ENCODE data around the gene ZNF276. TPM values are rescaled to one million over a fixed set of nuclear protein-coding genes. Genes with fewer than 3 reads are reported as not detected.

The ZNF276 gene
- total RNA-seq, 1 donor from 2014 or later = 79.0 TPM

DNA sequence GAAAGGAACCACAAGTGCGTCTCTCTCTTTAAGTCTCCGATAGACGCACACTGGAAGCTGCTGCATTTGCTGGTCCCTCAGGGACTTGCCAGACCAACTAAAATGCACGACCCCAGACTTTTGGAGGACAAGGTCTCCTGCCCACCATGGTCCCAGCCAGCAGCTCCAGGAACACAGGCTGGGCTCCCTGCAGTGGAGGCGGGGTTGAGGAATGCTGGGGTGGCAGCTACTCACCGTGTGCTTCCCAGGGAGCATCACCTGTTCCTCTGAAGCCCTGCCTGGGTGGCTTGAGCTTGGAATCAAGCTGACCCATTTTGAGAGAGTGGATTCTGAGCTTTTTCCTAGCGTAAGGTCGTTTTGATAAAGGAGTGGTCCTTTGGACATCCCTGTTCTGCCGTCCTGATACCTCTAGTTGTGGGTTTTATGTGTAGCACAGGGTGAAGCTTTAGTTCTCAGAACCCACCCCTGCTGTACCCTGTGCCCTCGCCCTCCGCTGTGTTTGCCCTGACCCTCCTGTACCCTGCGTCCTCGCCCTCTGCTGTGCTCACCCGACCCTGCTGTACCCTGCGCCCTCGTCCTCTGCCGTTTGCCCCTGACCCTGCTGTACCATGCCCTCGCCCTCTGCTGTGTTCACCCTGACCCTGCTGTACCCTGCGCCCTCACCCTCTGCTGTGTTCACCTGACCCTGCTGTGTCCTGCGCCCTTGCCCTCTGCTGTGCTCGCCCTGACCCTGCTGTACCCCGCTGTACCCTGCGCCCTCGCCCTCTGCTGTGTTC is 11.0 kb downstream of the ZNF276 start:
- intact Hi-C loops (cut with micrococcal nuclease) = no loop called here

DNA sequence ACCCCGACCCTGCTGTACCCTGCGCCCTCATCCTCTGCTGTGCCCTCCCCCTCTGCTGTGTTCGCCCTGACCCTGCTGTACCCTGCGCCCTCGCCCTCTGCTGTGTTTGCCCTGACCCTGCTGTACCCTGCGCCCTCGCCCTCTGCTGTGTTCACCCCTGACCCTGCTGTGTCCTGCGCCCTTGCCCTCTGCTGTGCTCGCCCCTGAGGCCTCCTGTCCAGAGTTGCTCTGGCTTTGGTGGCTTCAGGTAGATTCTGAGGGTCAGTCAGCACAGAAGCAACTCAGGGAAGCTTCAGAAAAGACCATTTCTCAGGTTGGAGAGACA is 11.5 kb downstream of the ZNF276 start:
- intact Hi-C loops (cut with micrococcal nuclease) = no loop called here

DNA sequence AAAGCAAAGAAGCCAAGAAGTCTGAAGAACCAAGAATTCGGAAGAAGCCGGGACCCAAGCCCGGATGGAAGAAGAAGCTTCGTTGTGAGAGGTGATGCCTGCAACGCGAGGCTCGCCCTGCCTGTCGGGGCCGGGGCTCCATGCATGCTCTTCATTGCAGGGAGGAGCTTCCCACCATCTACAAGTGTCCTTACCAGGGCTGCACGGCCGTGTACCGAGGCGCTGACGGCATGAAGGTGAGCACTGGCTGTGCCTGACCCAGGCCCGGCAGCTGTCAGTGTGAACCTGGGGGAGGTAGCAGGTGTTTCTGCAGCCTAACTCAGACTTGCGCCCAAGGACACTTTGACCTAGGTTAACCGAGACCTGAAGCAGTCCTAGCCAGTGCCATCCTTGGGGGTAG is 12.0 kb downstream of the ZNF276 start:
- intact Hi-C loops (cut with micrococcal nuclease) = no loop called here

DNA sequence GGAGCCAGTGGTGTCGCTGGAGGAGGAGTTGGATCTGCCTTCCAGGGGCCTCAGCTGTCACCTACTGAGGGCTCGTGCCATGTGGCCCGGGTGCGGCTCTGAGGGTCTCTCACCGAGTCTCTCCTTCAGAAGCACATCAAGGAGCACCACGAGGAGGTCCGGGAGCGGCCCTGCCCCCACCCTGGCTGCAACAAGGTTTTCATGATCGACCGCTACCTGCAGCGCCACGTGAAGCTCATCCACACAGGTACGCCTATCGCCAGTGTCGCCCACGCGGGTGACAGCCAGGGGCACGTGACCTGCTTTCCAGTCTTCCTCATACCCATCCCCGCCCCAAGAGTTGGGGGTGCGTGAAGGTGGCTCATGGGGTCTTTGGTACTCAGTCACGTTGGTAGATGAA is 12.5 kb downstream of the ZNF276 start:
- intact Hi-C loops (cut with micrococcal nuclease) = no loop called here

DNA sequence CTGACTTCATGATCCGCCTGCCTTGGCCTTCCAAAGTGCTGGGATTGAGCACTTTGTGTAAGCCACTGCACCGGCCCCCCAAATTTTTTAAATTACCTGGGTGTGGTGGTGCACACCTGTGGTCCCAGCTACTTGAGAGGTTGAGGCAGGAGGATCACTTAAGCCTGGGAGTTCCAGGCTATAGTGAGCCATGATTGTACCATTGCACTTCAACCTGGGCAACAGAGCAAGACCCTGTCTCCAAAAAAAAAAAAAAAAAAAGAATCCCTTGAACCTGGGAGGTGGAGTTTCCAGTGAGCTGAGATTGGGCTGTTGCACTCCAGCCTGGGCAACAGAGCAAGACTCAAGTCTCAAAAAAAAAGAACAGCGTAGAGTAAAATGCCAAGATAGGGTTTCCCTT is 15.2 kb downstream of the ZNF276 start:
- intact Hi-C loops (cut with micrococcal nuclease) = loop anchor here (2.0 kb wide), 1 partner anchor 36 kb away; the partner anchor contains the start of gene SPATA2L

DNA sequence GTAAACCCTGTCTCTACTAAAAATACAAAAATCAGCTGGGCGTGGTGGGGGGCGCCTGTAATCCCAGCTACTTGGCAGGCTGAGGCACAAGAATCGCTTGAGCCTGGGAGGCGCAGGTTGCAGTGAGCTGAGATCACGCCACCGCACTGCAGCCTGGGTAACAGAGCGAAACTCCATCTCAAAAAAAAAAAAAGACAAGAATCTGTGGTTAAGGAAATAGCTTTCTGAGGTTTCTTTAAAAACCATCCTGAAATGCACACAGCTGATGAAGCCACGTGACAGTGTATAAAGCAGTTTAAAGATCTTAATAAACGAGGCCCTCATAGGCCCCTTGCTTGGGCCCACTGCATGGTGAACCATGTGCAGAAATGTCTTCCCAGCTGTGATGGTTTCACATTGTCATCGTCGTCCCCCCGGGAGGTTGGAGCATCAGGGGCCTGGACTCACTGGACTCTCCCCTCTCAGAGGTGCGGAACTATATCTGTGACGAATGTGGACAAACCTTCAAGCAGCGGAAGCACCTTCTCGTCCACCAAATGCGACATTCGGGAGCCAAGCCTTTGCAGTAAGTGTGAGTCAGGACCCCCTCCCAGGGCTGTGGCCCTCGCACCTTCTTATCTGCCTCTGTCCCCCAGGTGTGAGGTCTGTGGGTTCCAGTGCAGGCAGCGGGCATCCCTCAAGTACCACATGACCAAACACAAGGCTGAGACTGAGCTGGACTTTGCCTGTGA is 16.2 kb downstream of the ZNF276 start:
- intact Hi-C loops (cut with micrococcal nuclease) = loop anchor here (1.0 to 2.0 kb wide), 2 partner anchors 15 to 37 kb away; partner anchors contain the start of gene SPATA2L

DNA sequence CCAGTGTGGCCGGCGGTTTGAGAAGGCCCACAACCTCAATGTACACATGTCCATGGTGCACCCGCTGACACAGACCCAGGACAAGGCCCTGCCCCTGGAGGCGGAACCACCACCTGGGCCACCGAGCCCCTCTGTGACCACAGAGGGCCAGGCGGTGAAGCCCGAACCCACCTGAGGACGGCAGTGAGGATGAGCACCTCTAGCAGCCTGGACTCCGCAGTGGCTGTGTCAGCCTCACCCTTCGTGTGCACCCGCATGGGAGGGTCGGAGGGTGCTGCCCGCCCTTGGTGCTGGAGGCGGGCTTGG is 16.7 kb downstream of the ZNF276 start:
- intact Hi-C loops (cut with micrococcal nuclease) = no loop called here

DNA sequence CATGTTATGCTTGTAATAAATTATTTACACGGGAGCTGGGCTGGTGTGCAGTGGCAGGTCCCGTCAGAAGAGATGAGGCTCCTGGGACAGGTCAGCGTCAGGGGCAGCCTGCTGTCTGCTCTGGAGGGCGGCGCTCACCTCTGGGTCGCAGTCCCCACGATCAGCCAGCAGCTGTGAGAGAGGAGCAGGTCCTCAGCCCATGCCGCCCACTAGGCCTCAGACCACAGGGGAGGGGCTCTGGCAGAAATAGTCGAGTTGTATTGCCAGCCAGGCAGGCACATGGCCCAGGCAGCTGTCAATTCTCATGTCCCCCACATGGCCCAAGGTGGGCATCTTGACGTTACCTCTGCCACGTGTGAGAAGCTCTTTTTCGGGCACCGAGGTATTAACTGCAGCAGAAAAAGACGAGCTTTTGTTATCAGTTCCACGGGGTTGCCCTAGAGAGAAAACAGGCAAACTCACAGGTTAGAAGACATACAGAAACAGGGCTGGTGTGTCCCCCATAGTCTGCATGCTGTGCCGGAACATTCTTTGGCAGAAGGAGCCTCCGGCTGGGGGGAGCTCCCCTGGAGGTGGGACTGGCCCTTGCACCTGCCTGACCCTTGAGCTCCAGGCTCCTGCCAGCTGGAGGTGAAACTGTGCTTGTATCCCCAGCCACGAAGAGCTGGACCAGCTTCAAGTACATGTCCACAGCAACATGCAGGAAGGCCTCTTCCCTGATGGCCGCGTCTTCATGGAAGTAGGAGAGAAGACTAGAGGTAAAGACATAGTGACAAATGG is 17.4 kb downstream of the ZNF276 start:
- intact Hi-C loops (cut with micrococcal nuclease) = no loop called here

DNA sequence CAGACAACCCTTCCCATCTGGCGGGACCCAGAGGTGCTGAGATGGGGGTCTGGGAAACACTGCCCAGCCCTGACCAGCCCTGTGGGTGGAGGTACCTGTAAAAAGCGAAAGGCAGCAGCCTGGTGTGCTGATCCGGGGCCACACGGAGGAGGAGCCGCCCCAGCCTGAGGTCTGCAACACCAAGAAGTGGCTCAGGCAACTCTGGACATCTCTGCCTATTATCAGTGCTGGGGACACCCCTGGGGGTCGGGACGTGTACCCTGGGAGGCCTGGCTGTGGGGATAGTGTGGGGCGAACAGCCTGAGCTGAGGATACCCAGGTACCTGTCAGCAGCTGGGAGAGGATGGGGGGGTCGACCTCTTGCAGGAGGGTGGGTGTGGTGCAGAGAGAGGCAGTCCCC is 18.0 kb downstream of the ZNF276 start:
- intact Hi-C loops (cut with micrococcal nuclease) = no loop called here

DNA sequence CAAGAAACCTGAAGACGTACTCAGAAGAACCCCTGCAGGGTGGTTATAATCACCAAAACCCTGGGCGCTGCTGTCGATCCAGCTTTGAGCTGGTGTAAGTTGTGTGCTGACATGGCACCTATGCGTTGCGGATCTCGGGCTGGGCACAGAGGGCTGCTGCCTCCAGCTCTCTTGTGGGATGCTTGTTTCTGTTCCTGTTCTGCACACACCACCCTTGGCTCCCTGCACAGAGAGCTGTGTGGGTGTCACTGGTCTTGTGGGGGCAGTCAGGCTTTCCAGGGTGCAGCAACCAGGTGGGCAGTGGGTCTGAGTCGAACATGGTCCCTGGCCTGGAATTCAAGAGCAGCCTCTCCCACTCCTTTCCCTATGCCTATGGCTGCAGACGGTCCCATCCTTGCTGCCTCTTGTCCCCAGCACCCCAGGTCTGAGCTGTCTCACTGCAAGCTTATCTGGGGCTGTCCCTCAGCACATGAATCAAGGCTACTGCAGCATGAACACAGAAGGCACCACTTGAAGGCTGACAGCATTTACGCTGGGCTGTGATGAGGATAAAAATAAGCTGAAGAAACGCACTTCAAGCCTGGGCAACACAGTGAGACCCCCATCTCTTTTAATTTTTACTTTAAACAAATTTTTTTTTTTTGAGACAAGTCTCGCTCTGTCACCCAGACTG is 20.1 kb downstream of the ZNF276 start:
- intact Hi-C loops (cut with micrococcal nuclease) = no loop called here

DNA sequence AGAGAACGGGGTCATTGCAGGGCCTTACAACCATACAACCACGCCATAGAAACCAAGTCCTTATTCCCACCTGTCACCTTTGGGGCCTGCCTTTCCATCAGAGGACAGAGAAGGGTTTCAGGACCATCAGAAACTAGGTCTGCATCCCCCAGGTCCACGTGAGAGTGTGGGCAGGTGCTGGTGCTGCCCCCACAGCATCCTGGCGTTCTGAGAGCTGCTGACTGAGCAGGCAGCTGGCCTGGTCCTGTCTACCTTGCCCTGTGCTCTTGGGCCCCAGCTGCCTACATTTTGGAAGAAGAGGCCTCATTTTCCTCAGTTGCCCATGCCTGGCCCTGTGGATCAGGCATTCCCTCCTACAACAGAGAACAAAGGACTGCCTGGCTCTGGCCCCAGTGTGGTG is 21.6 kb downstream of the ZNF276 start:
- intact Hi-C loops (cut with micrococcal nuclease) = no loop called here

DNA sequence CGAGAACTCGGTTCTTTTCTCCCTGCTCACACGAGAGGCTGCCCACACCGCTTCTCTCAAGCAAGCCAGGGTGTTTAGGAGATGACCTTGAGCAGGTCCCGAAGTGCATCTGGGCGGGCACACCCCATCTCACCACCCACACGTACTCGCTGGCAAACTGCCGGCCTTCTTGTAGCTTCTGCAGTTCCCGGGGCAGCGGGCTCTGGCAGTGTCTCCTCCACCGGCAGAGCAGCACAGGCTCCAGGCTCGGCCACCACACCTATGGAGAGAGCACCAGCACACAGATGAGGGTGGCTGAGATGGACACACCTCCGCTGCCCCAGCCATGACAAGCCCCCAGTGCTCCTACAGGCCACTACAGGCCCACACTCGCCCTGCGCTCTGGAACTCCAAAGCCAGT is 23.5 kb downstream of the ZNF276 start:
- intact Hi-C loops (cut with micrococcal nuclease) = no loop called here

DNA sequence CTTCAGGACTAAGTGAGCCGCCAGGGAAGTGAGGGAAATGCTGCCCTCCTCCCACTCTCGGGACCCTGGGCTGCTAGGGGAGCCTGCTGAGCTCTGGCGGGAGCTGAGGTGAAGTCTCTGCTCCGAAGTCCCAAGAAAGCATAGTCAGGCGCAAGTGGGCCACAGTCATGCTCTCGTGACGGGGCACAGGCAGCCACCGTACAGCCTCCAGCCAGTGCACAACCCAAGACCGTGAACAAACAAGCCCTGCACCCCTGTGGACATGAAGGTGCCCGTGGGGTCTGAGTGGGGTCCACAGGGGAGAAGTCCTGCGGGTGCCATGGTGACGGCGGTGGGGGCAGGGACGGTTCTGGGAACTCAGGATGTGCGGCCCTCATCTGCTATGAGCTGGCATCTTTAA is 24.7 kb downstream of the ZNF276 start:
- intact Hi-C loops (cut with micrococcal nuclease) = no loop called here

DNA sequence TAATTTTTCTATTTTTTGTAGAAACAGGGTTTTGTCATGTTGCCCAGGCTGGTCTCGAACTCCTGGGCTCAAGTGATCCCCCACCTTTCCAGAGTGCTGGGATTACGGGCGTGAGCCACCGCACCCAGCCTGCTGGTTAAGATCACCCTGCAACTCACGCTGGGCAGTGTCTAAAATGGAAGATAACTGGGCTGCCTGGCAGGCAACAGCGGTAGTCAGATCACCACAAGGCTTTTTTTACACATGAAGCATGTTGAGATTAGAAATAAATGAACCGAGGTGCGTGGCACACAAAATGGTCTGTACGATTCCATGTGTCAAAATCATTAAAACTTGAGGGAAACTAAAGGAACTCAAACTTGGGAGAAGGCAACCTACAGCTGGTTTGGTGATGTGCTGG is 26.7 kb downstream of the ZNF276 start:
- intact Hi-C loops (cut with micrococcal nuclease) = no loop called here

DNA sequence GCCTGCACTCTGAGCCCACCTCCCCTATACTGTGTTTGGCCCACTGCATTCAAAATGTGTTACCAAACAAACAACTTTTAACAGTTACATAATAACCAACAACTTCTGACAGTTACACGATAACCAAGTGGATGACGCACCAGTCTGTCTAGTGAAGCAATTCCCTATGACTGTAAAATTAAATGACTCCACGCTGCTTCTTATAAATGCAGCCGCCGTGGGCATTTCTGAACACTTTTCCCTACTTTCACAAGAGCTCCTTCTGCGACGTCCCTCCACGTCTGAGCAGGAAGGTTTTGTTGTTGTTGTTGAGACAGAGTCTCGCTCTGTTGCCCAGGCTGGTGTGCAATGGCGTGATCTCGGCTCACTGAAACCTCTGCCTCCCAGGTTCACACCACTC is 27.6 kb downstream of the ZNF276 start:
- intact Hi-C loops (cut with micrococcal nuclease) = no loop called here

DNA sequence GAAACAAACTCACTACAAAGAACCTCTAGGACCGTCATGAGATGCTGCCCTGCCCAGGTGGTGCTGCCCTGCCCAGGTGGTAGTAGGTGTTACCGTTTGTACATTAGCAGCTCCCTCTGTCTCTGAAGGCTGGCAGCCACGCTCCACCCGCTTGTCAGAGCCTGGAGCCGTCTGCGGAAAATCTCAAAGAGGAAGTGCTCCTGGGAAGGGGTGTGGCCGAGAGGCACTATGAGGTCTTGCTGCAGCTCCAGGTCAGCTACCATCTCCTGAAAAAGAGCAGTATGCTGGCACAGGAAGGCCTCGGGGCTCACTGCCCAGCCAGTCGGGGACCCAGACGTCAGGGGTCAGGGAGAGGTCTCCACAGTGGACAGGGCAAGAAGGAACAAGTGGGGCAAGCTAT is 28.3 kb downstream of the ZNF276 start:
- intact Hi-C loops (cut with micrococcal nuclease) = no loop called here

DNA sequence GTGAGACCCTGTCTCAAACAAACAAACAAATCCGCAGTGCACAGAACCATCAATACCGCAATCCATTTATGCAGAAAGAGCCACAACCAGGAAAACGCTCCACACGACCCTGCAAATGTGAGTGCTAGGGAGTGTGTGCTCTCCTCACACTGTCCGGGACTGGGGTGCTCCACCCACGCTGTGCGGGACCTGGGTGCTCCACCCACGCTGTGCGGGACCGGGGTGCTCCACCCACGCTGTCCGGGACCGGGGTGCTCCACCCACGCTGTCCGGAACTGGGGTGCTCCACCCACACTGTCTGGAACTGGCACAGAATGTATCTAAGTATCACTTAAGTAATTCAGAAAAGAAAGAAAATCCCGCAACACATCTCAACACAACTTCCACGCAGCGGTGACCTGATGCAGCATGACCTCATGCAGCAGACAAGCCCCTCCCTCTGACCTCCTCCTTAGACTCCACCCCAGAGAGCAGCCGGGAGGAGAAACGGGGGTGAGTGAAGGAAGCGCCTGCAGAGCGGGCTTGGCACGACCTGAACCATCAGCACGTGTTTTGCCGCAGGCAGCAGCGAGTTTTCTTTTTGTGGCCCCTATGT is 38.5 kb downstream of the ZNF276 start:
- intact Hi-C loops (cut with micrococcal nuclease) = loop anchor here (2.0 kb wide), 1 partner anchor 37 kb away; no protein-coding TSS in a partner anchor

DNA sequence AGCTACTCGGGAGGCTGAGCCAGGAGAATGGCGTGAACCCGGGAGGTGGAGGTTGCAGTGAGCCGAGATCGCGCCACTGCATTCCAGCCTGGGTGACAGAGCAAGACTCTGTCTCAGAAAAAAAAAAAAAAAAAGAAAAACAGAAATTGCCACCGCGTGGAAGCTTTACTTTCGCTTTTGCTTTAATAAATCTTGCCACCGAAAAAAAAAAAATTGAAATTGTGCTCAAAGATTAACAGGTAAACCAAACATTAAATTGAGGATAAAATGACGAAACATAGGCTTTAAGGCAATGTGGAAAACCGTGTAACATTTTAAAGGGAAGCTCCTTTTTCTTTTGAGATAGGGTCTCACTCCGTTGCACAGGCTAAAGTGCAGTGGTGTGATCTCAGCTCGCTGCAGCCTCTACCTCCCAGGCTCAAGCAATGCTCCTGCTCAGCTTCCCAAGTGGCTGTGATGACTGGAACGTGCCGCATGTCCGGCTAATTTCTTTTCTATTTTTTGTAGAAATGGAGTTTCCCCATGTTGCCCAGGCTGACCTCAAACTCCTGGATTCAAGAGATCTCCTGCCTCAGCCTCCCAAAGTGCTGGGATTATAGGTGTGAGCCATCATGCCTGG is 40.1 kb downstream of the ZNF276 start:
- intact Hi-C loops (cut with micrococcal nuclease) = loop anchor here (2.0 kb wide), 1 partner anchor 39 kb away; no protein-coding TSS in a partner anchor

DNA sequence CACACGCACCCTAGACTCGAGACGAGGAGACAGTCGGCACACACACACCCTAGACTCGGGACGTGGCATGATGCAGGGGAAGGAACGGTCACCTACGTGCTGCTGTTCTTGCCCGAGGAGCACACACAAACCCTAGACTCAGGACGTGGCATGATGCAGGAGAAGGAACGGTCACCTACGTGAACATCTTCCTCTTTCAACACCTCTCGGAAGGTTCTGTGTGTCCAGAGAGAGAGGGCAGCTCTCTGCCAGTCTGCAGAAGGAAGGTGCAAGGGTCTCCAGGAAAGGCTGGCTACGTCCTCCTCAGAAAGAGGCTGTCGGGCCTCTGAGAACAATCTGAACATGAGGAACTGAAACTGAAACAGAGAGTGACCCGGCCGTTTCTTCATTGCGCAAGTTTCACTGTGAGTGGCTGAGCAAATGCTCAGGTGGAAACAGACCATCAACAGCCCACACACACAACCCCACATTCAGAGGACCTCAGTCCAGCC is 43.4 kb downstream of the ZNF276 start:
- intact Hi-C loops (cut with micrococcal nuclease) = no loop called here

DNA sequence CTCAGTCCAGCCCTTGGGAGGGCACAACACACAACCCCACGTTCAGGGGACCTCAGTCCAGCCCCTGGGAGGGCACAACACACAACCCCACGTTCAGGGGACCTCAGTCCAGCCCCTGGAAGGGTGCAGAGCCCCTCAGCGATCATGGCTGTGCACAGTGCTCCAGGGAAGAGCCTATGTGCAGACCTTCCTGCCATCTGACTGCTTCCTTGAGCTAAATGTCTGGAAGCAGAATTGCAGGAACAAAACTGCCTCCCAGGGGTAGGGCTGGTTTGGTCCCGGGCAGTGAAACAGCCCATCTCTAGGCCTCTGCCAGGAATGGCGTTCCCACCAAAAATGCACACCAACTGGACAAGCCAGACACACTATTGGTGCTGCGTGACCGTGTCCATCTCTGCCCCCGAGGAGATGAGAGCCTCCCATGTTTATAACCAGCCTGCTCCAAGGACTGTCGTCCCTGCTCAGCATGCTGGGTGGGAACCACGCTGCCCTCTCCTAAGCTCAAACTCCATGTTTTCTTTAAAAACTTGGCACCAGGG is 44.0 kb downstream of the ZNF276 start:
- intact Hi-C loops (cut with micrococcal nuclease) = no loop called here

All from T-helper 2 cell treated with Interferon-gamma antibody and Interleukin-4, amounts not matched to agents 100 ng/mL and 5 ng/mL, for 36 hours (primary cell).